HAP-1 (cell line): ENCODE results near the gene ZNF562.
"Not testable (repeated sequence)": the region's sequence is repeated elsewhere in the genome, so short reads cannot be mapped to it uniquely, and the experiment has no call there.

ENCODE experiments used
- DNase-seq, 2 experiments: peaks; one replicate each; pipeline ENCODE4 v3.0.0-alpha.2; 2016 to 2020; ENCODE audit warnings: low spot score in 2 of 2
- H3K27me3 ChIP-seq: fragments of 250-450 bp; sonication (Bioruptor Pico); 2 replicates; pipeline ENCODE4 v1.5.1; 2020; ENCODE audit warnings: low read depth, mild to moderate bottlenecking, moderate library complexity
- H3K36me3 ChIP-seq: fragments of 250-450 bp; sonication (Bioruptor Pico); replicated peaks from 2 replicates; pipeline ENCODE4 v1.5.1; 2020; ENCODE audit warnings: mild to moderate bottlenecking
- H3K4me1 ChIP-seq: fragments of 250-450 bp; sonication (Bioruptor Pico); 2 replicates; pipeline ENCODE4 v1.5.1; 2020; ENCODE audit warnings: mild to moderate bottlenecking
- H3K4me3 ChIP-seq: fragments of 250-450 bp; sonication (Bioruptor Pico); 2 replicates; pipeline ENCODE4 v1.5.1; 2020; ENCODE audit warnings: mild to moderate bottlenecking, moderate library complexity
- H3K9me3 ChIP-seq: fragments of 250-450 bp; sonication (Bioruptor Pico); 2 replicates; pipeline ENCODE4 v1.5.1; 2020; ENCODE audit warnings: mild to moderate bottlenecking, moderate library complexity
- in situ Hi-C: fragments of 300-500 bp; cut with MboI; formaldehyde crosslinking; loops from 3 replicates; pipeline ENCODE4 v1.14.3; 2020; ENCODE audit warnings: low sequenced_read_pairs, inconsistent platforms, mixed read lengths

Gene ZNF562

GRCh38 chr19:9674663-9675357 lies at the start of gene ZNF562:
TSS of gene ZNF562 (minus strand) at chr19:9675100. CDS start at chr19:9660744, 14,356 bp downstream.
- H3K36me3 ChIP-seq = peaks cover 16% of the 10 kb centered on the region
- in situ Hi-C loops = no loop called here

GRCh38 chr19:9724157-9724556 lies 49.3 kb upstream of the ZNF562 start:
- Histone ChIP-seq H3K9me3 (peaks cover 2% of the 10 kb centered on the region; the same call in 1 of the 2 replicates), H3K4me3 (no peak overlapping the region), H3K4me1 (no peaks in the 10 kb centered on the region), H3K27me3 (no peaks in the 10 kb centered on the region), H3K36me3 (no peaks in the 10 kb centered on the region)
- no peak for DNase-seq
- in situ Hi-C loops = no loop called here

More at GRCh38 chr19:9674663-9675357, at the start of gene ZNF562:
- Histone ChIP-seq H3K27me3 (no peaks in the 10 kb centered on the region), H3K9me3 (peaks cover 17% of the 10 kb centered on the region), H3K4me1 (no peaks in the 10 kb centered on the region), H3K4me3 (peak within 1 kb of the TSS; percentile 73)
- peak; percentile 76 to 92 for DNase-seq

DNA sequence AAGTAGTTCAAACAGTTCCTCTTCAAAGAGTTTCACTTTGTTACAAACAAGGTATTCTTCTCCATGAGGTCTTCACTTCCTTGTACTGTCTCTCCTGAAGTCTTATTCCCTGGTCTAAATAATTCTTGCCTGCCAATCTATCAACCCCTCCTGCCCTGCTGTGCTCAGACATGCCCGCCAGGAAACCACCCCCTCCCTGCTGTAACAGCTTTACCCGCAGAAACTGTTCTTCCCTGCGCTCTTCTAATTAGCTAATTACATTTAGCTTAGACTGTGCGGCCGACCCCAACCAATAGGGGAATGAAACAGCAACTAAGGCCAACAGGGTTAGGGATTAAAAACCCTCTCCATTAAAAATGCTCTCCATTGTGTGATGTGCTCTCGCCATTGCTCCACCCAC lies 47.0 kb upstream of the ZNF562 start:
- Histone ChIP-seq H3K4me3 (no peak overlapping the region), H3K27me3 (no peaks in the 10 kb centered on the region), H3K9me3 (peaks cover 2% of the 10 kb centered on the region; the same call in 1 of the 2 replicates), H3K4me1 (no peaks in the 10 kb centered on the region), H3K36me3 (no peaks in the 10 kb centered on the region)
- peak in 1 of 2 experiments; percentile 8 for DNase-seq
- in situ Hi-C loops = no loop called here

- Histone ChIP-seq H3K4me3 (no peak overlapping the region), H3K36me3 (no peaks in the 10 kb centered on the region), H3K9me3 (peaks cover 2% of the 10 kb centered on the region; the same call in 1 of the 2 replicates), H3K4me1 (no peaks in the 10 kb centered on the region), H3K27me3 (no peaks in the 10 kb centered on the region)
- no peak for DNase-seq
- in situ Hi-C loops = no loop called here
Measured at GRCh38 chr19:9720541-9720940, 45.6 kb upstream of the ZNF562 start.

- DNase-seq = no peak
- Histone ChIP-seq H3K27me3 (no peaks in the 10 kb centered on the region), H3K4me1 (no peaks in the 10 kb centered on the region), H3K9me3 (no peaks in the 10 kb centered on the region), H3K36me3 (no peaks in the 10 kb centered on the region), H3K4me3 (no peak overlapping the region)
- in situ Hi-C loops = no loop called here
Measured at GRCh38 chr19:9711815-9712214, 36.9 kb upstream of the ZNF562 start.

DNA sequence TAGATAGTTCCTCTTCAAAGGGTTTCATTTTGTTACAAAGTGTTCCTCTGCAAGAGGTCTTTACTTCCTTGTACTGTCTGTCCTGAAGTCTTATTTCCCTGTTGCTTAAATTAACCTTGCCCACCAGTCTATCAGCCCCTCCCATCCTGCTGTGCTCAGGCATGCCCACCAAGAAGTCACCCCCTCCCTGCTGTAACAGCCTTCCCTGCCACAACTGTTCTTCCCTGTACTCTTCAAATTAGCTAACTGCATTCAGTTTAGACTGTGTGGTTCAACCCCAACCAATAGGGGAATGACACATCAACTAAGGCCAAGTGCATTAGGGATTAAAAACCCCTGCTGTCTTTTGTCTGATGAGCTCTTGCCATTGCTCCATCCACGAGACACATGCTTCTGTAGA lies 34.4 kb upstream of the ZNF562 start:
- in situ Hi-C loops = no loop called here
- H3K9me3 ChIP-seq = no peaks in the 10 kb centered on the region
- no peak for DNase-seq
- H3K27me3 ChIP-seq = no peaks in the 10 kb centered on the region
- H3K36me3 ChIP-seq = no peaks in the 10 kb centered on the region
- H3K4me1 ChIP-seq = no peaks in the 10 kb centered on the region
- no peak overlapping the region for H3K4me3 ChIP-seq

GRCh38 chr19:9705836-9706235 lies 30.9 kb upstream of the ZNF562 start:
- in situ Hi-C loops = no loop called here
- Histone ChIP-seq H3K36me3 (no peaks in the 10 kb centered on the region), H3K27me3 (no peaks in the 10 kb centered on the region), H3K9me3 (no peaks in the 10 kb centered on the region), H3K4me3 (no peak overlapping the region), H3K4me1 (no peaks in the 10 kb centered on the region)
- no peak for DNase-seq

DNA sequence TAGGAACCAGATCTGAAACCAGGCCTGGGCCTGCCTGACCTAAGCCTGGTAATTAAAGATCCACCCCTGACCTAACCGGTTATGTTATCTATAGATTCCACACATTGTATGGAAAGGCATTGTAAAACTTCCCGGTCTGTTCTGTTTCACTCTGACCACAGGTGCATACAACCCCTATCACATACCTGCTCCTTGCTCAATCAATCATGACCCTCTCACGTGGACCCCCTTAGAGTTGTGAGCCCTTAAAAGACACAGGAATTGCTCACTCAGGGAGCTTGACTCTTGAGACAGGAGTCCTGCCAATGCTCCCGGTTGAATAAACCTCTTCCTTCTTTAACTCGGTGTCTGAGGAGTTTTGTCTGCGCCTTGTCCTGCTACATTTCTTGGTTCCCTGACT lies 27.3 kb upstream of the ZNF562 start:
- Histone ChIP-seq H3K9me3 (no peaks in the 10 kb centered on the region), H3K4me1 (no peaks in the 10 kb centered on the region), H3K36me3 (no peaks in the 10 kb centered on the region), H3K4me3 (no peak overlapping the region), H3K27me3 (no peaks in the 10 kb centered on the region)
- no peak for DNase-seq
- in situ Hi-C loops = no loop called here

DNA sequence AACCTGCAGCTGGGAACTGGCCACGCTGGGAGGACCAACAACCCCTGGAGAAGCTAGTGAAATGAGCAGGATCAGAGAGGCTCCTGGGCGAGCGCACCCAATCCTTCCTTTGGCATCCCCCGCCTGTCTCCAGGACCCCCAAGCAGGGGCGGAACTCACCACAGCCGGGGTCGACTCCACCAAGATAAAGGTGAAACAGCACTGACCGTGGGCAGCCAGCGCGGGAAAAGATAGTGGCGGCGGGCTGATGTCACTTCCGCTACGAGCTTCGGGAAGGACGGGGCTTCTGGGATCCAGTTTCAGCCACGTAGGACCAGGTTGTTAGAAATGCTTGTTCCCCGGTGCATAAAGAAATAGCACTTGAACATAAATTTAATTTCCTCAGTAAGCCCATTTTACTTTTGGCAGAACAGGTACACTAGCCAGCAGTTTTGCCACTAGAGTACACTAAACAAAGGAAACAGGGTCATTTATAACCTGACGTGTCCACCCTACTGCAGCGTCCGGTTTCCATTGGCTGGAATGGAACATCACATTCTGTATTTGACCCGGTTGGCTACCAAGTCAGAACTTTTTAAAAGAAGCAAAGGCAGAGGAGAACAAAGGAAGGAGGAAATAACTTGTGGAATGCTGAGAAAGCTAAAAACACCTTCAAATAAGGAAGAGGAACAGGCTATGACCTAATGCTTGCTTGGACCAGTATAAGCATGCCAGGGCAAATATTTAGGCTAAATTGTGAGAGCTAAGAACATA lies 25.5 kb upstream of the ZNF562 start:
- in situ Hi-C loops = no loop called here
- Histone ChIP-seq H3K4me1 (no peaks in the 10 kb centered on the region), H3K27me3 (no peaks in the 10 kb centered on the region), H3K4me3 (no peak overlapping the region), H3K36me3 (no peaks in the 10 kb centered on the region), H3K9me3 (no peaks in the 10 kb centered on the region)
- no peak for DNase-seq

DNA sequence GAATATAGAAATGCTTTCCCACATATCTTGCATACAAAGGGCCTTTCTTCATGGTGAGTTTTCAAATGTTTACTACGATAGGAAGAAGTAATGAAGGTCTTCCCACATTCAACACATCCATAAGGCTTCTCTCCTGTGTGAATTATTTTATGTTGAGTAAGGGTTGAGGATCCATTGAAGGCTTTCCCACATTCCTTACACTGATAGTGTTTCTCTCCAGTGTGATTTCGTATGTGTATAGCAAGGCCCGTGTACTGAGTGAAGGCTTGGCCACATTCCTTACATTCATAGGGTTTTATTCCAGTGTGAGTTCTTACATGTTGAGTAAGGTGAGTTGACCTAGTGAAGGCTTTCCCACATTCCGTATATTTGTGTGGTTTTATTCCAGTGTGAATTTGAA lies 15.4 kb upstream of the ZNF562 start:
- H3K9me3 ChIP-seq, H3K27me3 ChIP-seq, H3K4me1 ChIP-seq, DNase-seq, in situ Hi-C loops, H3K4me3 ChIP-seq, H3K36me3 ChIP-seq: not testable (repeated sequence)

GRCh38 chr19:9679996-9680395 lies 5.1 kb upstream of the ZNF562 start:
- DNase-seq, H3K36me3 ChIP-seq, H3K4me1 ChIP-seq, in situ Hi-C loops, H3K9me3 ChIP-seq, H3K4me3 ChIP-seq, H3K27me3 ChIP-seq: not testable (repeated sequence)

DNA sequence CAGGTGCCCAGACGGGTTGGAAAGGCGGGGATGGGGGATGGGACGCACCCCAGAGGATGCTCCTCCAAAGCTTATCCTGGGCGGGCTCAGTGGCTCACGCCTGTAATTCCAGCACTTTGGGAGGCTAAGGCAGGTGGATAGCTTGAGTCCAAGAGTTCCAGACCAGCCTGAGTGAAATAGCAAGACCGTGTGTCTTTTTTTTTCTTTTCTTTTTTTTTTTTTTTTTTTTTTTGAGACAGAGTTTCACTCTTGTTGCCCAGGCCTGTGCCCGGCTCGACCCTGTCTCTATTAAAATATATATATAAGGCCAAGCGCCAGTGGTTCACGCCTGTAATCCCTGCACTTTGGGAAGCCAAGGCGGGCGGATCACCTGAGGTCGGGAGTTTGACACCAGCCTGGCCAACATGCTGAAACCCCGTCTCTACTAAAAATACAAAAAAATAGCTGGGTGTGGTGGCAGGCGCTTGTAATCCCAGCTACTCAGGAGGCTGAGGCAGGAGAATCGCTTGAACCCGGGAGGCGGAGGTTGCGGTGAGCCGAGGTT lies 530 bp upstream of the ZNF562 start:
- H3K27me3 ChIP-seq, in situ Hi-C loops, H3K4me1 ChIP-seq: not testable (repeated sequence)
- H3K4me3 ChIP-seq = peak overlapping the region; percentile 73
- peak in 1 of 2 experiments; percentile 52 for DNase-seq
- peaks cover 16% of the 10 kb centered on the region for H3K36me3 ChIP-seq
- H3K9me3 ChIP-seq = peaks cover 17% of the 10 kb centered on the region

GRCh38 chr19:9673912-9674662 lies 813 bp downstream of the ZNF562 start:
- in situ Hi-C loops = no loop called here
- H3K27me3 ChIP-seq = no peaks in the 10 kb centered on the region
- H3K4me3 ChIP-seq = peak overlapping the region; percentile 73
- no peak for DNase-seq
- no peaks in the 10 kb centered on the region for H3K4me1 ChIP-seq
- H3K9me3 ChIP-seq = peaks cover 17% of the 10 kb centered on the region
- peaks cover 16% of the 10 kb centered on the region for H3K36me3 ChIP-seq
